C4-2B (cell line): ENCODE measurements around the gene LINGO1.

ENCODE experiments used
- H3K27ac ChIP-seq: fragments of 450-650 bp; 2 replicates; pipeline ENCODE4 v1.5.1; 2017
- CTCF ChIP-seq: fragments of 450-650 bp; conservative IDR thresholded peaks from 2 replicates; pipeline ENCODE4 v1.5.1; 2017; ENCODE audit warnings: mild to moderate bottlenecking
- ZFX ChIP-seq: fragments of 450-650 bp; IDR thresholded peaks from 2 replicates; pipeline ENCODE4 v1.6.1; 2017

The LINGO1 gene

GRCh38 chr15:77612958-77613601, 19.6 kb downstream of the LINGO1 start:
- TF ChIP-seq ZFX (no peak), CTCF (no peak)
- no peak overlapping the region for H3K27ac ChIP-seq

GRCh38 chr15:77611767-77612166, 20.9 kb downstream of the LINGO1 start:
- TF ChIP-seq ZFX (no peak), CTCF (no peak)
- no peak overlapping the region for H3K27ac ChIP-seq

- TF ChIP-seq CTCF, result no peak
- TF ChIP-seq ZFX, result no peak
- no peak overlapping the region for H3K27ac ChIP-seq
Observed at GRCh38 chr15:77610731-77611130, 22.0 kb downstream of the LINGO1 start.

GRCh38 chr15:77609558-77609957, 23.2 kb downstream of the LINGO1 start:
- no peak overlapping the region for H3K27ac ChIP-seq
- TF ChIP-seq ZFX, result no peak

- no peak overlapping the region for H3K27ac ChIP-seq
- no peak for TF ChIP-seq ZFX
Observed at GRCh38 chr15:77608774-77609173, 23.9 kb downstream of the LINGO1 start.

GRCh38 chr15:77607894-77608261, 24.8 kb downstream of the LINGO1 start:
- no peak overlapping the region for H3K27ac ChIP-seq
- TF ChIP-seq CTCF (no peak), ZFX (no peak)

- TF ChIP-seq ZFX (no peak), CTCF (no peak)
Observed at GRCh38 chr15:77607111-77607893, 25.4 kb downstream of the LINGO1 start.

GRCh38 chr15:77606142-77607034, 26.3 kb downstream of the LINGO1 start:
- no peak for TF ChIP-seq ZFX
- TF ChIP-seq CTCF, result no peak
- no peak overlapping the region for H3K27ac ChIP-seq

More at GRCh38 chr15:77607111-77607893, 25.4 kb downstream of the LINGO1 start:
- H3K27ac ChIP-seq, result no peak overlapping the region
